ENCODE measurements around the gene HOXD13.

The HOXD13 gene

GRCh38 chr2:176095421-176095820 is 2.9 kb downstream of the HOXD13 start:
- DNase-seq: no peak

DNA sequence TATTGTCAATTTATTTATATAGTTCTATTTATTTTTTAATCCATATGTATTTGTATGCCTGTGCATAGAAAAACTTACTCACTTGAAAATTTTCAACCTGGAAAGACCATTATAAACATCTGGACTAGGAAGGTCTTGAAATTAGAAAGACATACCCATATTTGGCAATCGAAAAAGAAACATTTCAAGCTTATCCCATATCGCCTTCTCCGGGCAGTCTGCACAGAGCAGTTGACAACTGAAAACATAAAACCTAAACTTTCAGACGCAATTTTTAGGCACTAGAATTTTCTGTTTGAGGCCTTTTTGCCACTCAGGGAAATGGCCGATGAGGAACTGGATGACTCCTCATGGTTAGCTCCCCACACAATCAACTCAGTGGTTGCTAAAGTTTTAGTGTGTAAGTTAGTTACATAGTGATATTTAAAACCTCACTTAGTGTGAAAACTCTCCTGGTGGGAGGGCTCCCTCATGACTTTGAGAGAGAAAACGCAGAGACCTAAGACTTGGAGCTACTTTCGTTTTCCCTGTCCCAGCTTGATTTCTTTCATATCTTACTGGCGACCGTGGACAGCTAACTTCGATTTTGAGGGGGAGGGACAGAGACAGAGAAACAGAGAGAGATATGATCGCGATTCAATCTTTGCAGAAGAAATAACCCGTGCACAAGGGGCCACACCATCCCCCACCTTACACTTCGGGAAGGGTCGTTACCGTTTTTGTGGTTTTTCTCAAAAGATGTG is 3.9 kb downstream of the HOXD13 start:
- DNase-seq: no peak

DNA sequence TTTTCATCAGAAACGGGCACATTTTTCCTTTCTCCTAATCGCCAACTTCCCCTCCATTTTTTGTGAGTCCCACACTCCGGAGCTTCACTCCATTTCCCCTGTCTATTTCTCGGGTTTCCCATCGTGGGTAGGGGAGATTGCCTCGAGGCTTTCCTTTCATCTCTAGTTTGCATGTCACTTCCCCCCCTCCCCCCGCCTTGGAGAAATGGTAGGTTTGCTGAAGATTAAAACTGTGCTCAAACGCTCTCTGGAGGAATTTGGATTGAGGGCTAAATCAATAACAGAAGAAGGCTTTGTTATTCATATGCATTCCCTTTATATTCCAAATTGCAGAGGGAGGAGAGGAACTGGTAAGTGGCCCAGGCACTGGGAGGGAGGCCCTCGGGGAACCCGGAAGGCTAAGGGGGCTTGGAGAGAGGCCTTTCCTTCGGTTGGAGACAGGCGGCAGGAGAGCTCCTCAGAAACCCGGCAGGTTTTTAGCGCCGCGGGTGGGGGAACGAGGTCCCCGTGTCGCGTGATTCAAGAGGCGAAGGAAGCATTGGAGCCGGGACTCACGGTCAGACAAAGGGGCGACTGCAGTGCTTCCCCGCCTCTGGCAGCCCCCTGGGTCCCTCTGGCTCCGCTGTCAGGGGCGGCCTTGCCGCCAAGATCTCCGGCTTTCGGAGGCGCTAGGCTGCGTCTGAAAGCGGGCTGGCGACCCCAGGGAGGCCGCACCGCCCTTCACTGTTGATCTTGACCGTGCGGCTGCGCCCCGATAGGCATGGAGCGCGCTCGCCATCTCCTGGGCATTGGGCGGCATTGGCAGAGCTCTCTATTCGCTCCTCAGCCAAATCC is 4.7 kb downstream of the HOXD13 start:
- DNase-seq: peak; percentile 72

DNA sequence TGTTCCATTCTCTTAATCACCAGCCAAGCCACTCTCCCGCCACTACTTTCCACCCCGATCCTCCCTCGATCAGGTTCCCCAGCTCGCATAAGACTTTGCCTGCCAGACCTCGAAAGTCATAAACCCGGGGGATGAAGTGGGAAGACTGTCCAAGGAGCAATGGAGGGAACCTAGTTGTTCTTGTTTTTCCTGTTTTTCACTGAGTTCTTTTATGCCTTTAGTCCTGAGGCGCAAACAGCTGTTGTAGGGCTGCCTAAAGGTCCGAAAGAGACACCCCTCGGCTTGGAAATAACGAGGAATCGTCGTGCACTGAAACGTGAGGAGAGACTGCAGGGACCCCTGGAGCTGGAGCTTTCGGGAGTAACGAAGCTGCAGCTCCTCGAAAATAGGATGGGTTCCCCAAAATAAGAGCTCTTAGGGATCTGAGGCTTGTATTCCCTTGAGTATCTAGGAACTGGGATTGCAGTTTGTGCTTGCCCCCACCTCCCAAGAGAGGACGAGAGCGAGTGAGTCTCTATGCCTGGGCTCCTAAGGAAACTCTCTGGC is 5.4 kb downstream of the HOXD13 start:
- no peak for DNase-seq

GRCh38 chr2:176098366-176099158 is 6.0 kb downstream of the HOXD13 start:
- no peak for DNase-seq

DNA sequence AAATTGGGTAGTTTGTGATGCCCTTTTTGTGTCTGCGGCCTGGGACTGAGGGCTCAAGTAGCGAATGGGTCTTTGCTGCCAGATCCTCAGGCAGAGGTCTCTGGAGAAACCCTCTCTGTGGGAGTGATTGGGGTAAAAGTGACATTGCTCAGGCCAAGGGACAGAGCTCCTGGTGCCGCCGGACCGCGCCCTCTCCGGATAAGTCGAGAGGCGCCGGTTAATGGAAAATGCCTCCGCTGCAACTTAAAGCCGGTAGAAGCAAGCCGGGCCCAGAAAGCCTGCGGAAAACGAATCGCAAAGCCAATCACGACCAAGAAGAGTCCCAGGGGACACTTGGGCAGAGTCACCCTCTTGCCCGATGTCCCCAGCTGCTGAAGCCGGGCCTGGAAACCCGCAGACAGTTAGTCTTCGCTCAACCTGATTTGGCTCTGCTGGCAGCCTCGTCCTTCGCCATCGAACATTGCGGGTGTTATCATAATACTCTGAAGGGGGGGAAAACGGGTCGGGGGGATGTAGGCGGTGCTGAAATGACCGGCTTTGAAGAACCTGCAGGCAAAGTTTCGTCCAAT is 6.7 kb downstream of the HOXD13 start:
- no peak for DNase-seq

- DNase-seq: no peak
Measured at GRCh38 chr2:176099728-176100546, 7.4 kb downstream of the HOXD13 start, which contains the start of gene HOXD12. HOXD12 (plus strand) TSS chr2:176099795; CDS start chr2:176099802, 7 bp downstream.

- DNase-seq: no peak
Measured at GRCh38 chr2:176100547-176101140, 8.1 kb downstream of the HOXD13 start.

GRCh38 chr2:176101216-176101830 is 8.8 kb downstream of the HOXD13 start:
- DNase-seq: no peak

GRCh38 chr2:176101842-176102241 is 9.3 kb downstream of the HOXD13 start:
- DNase-seq: no peak

GRCh38 chr2:176102309-176102866 is 9.9 kb downstream of the HOXD13 start:
- no peak for DNase-seq

DNA sequence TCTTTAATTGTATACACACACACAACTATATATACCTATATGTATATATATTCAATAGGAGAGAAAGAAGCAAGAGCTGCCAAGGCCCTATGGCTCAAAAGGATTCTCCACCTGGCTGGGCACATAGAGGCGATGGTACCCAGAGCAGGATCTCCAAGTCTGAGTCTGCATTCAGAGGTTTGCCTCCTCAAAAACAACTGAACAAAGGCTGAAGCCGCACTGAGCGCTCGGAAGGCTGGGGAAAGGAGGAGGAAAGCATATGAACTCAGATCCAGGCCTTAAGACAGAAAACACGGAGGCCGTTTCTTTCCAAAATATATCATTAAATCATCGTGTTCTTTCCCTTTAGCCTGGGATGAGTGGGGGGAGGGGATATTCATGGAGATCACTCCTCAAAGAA is 10.7 kb downstream of the HOXD13 start:
- DNase-seq: no peak

GRCh38 chr2:176103742-176104315 is 11.3 kb downstream of the HOXD13 start:
- DNase-seq: no peak

DNA sequence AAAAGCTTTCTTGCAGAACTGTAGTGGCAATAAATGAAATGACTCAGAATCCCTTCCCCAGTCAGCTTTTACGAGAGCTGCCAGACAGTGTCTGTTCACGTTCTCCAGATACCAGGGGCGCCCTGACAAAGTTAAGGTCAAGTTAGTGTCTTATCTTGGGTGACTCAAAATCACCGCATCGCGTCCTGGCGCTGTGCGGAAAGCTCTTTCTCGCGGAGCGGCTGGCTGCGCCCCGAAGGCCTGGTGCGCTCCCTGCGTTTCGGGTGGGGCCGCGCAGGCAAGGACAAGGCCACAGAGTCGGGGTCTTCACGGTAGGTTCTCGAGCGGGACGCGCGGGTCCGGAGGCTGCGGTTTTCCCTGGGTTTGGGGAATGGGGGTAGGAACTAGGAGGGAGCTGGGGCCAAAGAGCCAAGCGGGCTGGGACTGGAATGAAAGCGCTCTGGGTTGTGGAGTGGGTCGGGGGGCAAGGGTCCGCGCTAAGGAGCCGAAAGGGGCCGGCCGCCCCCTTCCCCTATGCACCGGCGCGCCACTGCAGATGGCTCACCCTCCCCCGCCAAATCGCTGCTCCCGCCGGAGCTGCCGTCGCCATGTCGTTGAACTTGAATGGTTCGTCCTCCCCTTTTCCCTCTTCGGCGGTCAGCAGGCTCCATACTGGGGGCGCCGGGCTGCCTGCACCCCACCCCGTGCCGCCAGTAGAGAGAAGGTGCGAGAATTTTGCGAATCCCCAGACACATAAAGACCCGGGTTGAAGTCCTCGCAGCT is 12.0 kb downstream of the HOXD13 start:
- no peak for DNase-seq

DNA sequence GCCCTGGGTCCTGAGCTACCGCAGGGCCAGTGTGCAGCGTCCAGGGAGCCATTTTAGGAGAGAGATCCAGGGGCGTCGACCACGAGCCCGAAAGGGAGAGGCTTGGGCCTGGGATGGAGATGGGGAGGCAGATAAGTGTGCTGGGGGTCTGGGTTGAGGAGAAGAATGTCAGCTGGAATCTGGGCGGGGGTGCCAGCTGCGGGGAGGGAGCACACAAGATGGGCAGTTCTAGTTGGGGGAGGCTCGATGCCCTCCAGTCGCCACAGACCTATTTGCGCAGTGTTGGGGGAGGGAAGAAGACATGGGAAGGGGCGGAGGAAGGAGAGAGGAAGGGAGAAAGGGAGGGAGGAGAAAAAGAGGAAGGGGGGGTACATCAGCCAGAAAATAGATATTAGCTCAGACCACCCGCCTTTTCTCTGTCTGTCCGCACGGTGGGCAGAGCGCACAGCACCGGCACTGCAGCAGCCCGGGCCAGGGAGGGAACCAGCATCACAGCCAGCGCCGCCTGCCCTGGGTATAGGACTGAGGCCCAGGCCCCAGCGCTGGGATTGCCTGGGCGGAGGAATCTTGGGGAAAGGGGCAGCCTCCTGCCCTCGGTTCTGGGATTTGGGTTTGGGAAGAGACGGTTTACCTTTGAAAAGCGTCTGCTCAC is 12.7 kb downstream of the HOXD13 start:
- DNase-seq: no peak

DNA sequence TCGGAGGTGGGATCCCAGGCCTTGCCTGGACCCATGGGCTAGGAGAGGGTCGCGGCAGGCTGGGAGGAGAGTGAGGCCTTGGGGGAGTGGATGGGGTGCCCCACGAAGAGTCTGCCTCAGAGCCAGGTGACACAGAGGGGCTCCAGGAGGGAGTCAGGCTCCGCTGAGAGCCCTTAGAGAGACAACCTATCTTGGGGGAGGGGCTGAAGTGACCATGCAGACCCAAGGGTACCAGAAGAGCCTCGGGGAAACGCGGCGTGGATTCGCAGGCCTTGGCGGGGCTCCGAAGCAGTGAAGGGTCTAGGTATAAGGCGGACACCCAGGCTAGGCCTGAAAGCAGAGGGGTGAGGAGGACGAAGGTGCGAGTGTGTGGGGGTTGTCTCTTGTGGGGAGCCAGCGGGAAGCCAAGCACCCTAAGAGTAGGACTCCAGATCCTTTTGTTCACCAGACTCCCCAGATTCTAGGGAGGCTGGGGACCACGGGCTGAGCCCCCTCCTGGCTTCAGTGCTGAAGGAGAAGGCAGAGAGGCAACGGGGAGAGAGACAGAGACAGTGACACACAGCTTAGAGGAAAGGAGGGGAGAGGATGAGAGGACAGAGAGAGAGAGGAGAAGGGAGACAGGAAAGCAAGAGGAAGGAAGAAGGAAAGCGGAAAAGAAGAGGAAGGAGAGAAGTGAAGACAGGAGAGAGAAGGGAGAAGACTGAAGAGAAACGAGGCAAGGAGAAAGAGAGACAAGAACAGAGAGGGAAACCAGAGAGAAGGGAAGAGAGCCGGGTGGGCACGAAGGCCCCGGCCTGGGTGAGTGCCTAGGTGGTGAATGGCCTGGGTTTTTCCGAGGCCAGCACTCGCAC is 13.4 kb downstream of the HOXD13 start:
- DNase-seq: no peak
